HG03520 (cell line): ENCODE results near the gene MYZAP.
"Not testable (repeated sequence)": the region's sequence is repeated elsewhere in the genome, so short reads cannot be mapped to it uniquely, and the experiment has no call there.

Experiments
- ATAC-seq: cut with Tn5 transposase; IDR thresholded peaks from one replicate; pipeline ENCODE4 v1.9.1; 2021; ENCODE audit warnings: mild to moderate bottlenecking, moderate library complexity; ENCODE audit not compliant: unreplicated experiment

The MYZAP gene

GRCh38 chr15:57592426-57592825, 722 bp downstream of the MYZAP start:
- no peak for ATAC-seq

DNA sequence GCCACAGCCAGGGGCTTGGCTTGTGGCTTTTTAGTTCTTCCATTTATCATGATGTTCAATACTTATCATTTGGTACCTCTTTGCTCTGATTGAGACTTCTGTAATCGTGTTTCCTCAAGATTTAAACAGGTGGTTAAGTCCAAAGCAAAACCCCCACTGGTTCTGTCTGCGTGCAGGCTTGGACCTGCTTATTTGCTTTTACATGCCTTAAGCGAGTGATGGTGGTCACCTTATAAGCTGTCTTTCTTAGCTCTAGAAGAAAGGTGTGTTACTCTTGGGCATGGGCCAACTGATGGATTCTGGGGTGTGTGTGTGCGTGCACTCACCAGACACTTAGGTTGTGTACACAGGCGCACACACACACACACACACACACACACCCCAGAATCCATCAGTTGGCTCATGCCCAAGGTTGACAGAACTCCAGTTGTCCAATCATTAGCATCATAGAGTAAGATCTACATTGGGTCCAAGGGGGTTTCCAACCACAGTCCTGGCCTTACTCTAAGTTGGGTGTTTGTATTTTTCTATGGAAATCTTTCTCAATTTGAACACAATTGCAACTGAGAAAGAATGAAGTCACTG, 1.2 kb downstream of the MYZAP start:
- no peak for ATAC-seq

GRCh38 chr15:57594479-57594878, 2.8 kb downstream of the MYZAP start:
- no peak for ATAC-seq

DNA sequence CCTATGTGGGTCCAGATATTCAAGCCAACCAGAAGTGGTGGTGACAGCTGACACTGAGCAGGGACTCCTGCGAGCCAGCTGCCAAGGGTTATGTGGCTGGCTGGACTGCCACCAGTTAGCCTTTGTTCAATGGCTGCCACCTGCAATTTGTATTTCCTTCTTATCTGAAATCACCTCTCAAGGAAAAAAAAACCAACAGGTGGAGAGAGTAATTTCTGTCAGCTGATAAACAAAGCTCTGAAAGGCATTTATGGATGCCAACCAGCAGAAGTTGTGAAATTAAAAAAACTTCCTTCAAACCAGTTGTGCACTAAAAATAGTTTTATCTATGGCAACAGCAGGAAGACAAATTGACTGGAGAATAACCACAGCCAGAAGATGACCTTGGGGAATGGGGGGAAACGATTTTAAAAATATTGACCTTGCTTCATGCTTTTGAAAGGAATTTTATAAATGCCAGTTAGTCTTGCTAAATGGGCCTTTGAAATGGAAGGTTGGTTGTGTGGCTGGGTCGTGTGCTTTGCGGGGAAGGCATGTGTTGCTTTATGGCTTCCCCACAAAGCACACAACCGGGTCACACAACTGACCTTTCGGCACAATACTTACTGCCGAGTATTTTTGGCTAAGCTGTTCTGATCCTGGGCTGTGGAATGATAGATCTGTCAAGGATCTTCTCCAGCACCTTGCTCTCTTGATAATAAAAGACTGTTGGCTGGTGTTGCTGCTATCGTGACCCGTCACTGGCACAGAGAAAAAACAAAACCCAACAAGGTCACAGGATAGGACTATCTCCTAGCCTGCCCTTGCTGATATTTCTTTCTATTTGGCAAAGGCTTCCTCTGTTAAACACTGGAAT, 3.5 kb downstream of the MYZAP start:
- no peak for ATAC-seq

GRCh38 chr15:57596301-57596855, 4.7 kb downstream of the MYZAP start:
- ATAC-seq: no peak

DNA sequence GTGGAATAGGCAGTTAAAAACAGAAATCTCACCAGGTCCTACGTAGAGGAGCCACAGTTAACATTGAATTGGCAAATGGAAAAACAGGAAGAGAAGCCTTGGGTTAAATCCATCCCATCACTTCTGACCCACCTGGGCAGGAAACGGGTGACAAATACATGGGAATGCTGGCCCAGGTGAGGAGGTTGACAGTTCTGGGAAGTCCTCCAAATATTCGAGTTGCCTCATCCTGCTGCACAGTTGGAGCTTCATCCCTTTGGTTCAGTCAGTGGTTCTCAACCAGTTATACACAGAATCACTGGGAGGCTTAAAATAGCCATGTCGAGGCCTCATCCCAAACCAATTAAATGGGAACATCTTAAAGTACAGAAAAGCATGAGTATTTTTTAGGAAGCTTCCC, 5.3 kb downstream of the MYZAP start:
- no peak for ATAC-seq

DNA sequence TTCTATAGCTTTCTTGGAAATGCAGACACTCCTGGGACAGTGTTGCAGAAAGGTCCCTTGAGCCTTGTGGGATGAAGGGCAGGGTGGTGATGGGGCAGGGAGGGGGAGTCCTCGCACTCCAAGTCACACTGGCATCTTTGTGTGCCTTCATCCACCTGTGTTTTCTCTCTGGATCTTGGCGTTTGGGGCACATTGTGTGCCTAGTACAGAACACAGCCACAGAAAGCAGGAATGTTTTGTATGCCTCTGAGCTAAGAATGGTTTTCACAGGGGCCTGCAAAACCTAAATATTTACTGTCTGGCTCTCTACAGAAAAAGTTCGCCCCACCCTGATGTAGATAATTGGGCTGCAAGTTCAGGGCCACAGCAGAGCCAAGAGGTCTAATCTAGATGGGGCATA, 5.7 kb downstream of the MYZAP start:
- no peak for ATAC-seq

DNA sequence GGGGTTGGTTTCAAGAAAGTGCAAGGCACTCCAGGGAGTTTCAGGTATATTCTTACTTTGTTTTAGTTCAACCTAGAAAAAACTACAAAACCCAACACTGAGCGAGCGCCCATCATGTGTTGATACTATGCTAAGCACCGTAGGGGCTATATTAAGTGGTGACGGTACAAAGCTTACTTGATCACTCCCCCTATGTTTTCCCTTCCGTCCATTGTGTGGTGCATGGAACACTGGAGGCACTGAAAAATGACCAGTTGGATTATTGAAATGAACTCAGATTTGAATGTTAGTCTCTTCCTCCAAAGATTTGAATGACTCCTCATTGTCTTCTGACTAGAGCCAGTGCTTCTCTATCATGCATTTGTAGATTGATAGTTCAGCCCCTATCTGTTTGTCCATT, 6.6 kb downstream of the MYZAP start:
- no peak for ATAC-seq

- no peak for ATAC-seq
Observed at GRCh38 chr15:57599296-57599810, 7.6 kb downstream of the MYZAP start.

DNA sequence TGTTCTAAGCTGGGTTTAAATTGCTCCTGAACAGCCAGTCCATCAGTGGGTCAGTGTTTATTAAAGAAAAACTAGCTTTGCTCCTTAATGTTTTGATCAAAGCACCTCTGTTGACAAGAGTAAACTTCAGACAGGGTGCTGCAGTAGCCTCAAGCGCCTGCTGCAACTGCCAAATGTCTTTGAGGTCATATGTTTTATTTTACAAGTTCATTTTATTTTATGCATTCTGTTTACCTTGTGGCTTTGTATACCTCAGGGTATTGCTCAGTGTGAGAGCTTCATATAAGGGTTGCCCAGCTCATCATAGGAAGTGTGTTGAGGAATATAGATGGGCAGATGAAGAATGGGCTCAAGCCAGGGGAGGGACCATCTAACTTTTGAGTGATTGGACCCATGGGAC, 8.5 kb downstream of the MYZAP start:
- no peak for ATAC-seq

GRCh38 chr15:57604507-57604906, 12.8 kb downstream of the MYZAP start:
- ATAC-seq: no peak

- no peak for ATAC-seq
Observed at GRCh38 chr15:57605491-57605890, 13.8 kb downstream of the MYZAP start.

- no peak for ATAC-seq
Observed at GRCh38 chr15:57606048-57606447, 14.3 kb downstream of the MYZAP start.

GRCh38 chr15:57606816-57607215, 15.1 kb downstream of the MYZAP start:
- no peak for ATAC-seq

DNA sequence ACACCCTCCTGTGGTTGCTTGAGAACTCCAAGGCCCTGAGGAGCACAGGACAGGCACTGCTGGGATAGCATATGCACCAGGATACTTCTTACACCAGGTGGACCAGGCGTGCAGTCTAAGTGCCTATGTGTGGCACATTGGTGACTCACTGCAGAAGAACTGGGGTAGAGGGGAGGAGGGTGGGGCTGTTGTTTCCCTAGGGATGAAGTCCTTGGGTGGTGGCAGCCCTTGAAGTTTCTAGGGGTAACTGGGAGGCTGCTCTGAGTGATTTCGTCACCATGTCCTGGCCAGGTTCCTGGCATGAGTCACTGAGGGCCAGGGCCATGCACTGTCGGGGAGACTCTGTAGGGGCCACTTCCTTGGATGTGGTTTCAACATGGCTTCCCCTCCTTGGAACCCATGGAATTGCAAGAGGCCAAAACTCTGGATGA, 15.9 kb downstream of the MYZAP start:
- ATAC-seq: no peak

GRCh38 chr15:57609805-57610529, 18.3 kb downstream of the MYZAP start:
- no peak for ATAC-seq

DNA sequence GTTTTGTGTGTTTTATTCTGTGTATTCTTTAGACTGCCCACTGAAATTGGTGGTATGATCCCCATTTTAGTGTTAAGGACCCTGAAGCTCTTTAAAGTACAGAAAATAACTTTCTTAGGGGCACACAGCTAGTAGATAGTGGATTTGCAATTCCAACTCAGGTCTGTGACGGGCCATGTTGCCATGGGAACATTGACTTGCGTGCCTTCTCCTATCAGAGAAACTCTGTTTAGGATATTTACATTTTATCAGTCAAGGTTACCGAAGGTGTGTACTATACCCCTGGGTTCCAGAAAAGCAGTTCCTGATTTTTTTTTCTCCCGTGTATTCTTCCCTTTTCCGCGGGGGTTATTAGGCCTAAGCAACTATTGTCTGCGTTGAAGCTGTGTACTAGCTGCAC, 19.4 kb downstream of the MYZAP start:
- ATAC-seq: no peak

GRCh38 chr15:57611938-57612337, 20.2 kb downstream of the MYZAP start:
- ATAC-seq: no peak

GRCh38 chr15:57614241-57614640, 22.5 kb downstream of the MYZAP start:
- ATAC-seq: no peak

GRCh38 chr15:57615951-57616496, 24.3 kb downstream of the MYZAP start:
- ATAC-seq: not testable (repeated sequence)

GRCh38 chr15:57618325-57618724, 26.6 kb downstream of the MYZAP start:
- ATAC-seq: no peak
